Breast epithelium (tissue), 3 donors: ENCODE measurements around the gene AZGP1.
"Not testable (repeated sequence)": the region's sequence is repeated elsewhere in the genome, so short reads cannot be mapped to it uniquely, and the experiment has no call there.

ENCODE experiments used
- POLR2A ChIP-seq: fragments of 450-650 bp; IDR thresholded peaks from one replicate; pipeline ENCODE4 v1.6.1; 2016; ENCODE audit warnings: antibody characterized with exemption, mild to moderate bottlenecking, moderate library complexity
- TF ChIP-seq, protein P1 (sequence below), 3 donors: fragments of 450-650 bp; IDR thresholded peaks; one replicate each; pipeline ENCODE4 v1.5.1; 2016 to 2017; ENCODE audit warnings: antibody characterized with exemption in 3 of 3, mild to moderate bottlenecking in 3 of 3, moderate library complexity in 3 of 3

- TF ChIP-seq, protein P1, sequence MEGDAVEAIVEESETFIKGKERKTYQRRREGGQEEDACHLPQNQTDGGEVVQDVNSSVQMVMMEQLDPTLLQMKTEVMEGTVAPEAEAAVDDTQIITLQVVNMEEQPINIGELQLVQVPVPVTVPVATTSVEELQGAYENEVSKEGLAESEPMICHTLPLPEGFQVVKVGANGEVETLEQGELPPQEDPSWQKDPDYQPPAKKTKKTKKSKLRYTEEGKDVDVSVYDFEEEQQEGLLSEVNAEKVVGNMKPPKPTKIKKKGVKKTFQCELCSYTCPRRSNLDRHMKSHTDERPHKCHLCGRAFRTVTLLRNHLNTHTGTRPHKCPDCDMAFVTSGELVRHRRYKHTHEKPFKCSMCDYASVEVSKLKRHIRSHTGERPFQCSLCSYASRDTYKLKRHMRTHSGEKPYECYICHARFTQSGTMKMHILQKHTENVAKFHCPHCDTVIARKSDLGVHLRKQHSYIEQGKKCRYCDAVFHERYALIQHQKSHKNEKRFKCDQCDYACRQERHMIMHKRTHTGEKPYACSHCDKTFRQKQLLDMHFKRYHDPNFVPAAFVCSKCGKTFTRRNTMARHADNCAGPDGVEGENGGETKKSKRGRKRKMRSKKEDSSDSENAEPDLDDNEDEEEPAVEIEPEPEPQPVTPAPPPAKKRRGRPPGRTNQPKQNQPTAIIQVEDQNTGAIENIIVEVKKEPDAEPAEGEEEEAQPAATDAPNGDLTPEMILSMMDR (IDR thresholded peaks at IDR 0.05), result not testable (repeated sequence)
- TF ChIP-seq POLR2A, result not testable (repeated sequence)
Measured at GRCh38 chr7:100012385-100013327, 36.8 kb upstream of the AZGP1 start.
